Upper lobe of left lung (tissue), 4 donors: Measurements from ENCODE around the gene SIM1.

Experiments used
- CTCF ChIP-seq, 6 experiments: fragments of 450-650 bp in 4 of 6; fragments of 200-600 bp in 2 of 6; sonication (generic) in 2 of 6; IDR thresholded peaks; one replicate each; pipeline ENCODE4 v1.5.1; 2016 to 2019; ENCODE audit warnings: antibody characterized with exemption in 6 of 6
- POLR2AphosphoS5 ChIP-seq, 2 donors: sonication (generic); formaldehyde crosslinking; IDR thresholded peaks; one replicate each; pipeline ENCODE4 v1.5.1; 2017; ENCODE audit warnings: antibody characterized with exemption in 2 of 2

- TF ChIP-seq CTCF (IDR thresholded peaks at IDR 0.05) = no peak
- TF ChIP-seq POLR2AphosphoS5 (IDR thresholded peaks at IDR 0.05) = no peak
Measured at GRCh38 chr6:100349366-100349765, 115.4 kb downstream of the SIM1 start.
